K562 (cell line): ENCODE measurements around the gene MATN1. TPM values are rescaled to one million over a fixed set of nuclear protein-coding genes. Genes with fewer than 3 reads are reported as not detected.

Experiments
- BACH1 ChIP-seq: fragments of 200-800 bp; sonication (Bioruptor generic); IDR thresholded peaks from 2 replicates; pipeline ENCODE4 v1.6.1; 2016; ENCODE audit warnings: missing genetic modification characterization, missing compliant biosample characterization
- BRD9 ChIP-seq: fragments of 450-650 bp; IDR thresholded peaks from 2 replicates; pipeline ENCODE4 v1.6.1; 2018; ENCODE audit warnings: low read depth; ENCODE audit not compliant: partially characterized antibody
- CTBP1 ChIP-seq: fragments of 450-650 bp; IDR thresholded peaks from 2 replicates; pipeline ENCODE4 v1.6.1; 2016; ENCODE audit warnings: borderline replicate concordance
- ETV1 ChIP-seq: fragments of 450-650 bp; conservative IDR thresholded peaks from 2 replicates; pipeline ENCODE4 v1.6.1; 2016; ENCODE audit warnings: missing genetic modification characterization, control low read depth, low read depth, missing compliant biosample characterization
- GATAD2B ChIP-seq: fragments of 450-650 bp; IDR thresholded peaks from 2 replicates; pipeline ENCODE4 v1.6.1; 2017; ENCODE audit warnings: mild to moderate bottlenecking, borderline replicate concordance
- HNRNPL ChIP-seq: fragments of 200-400 bp; formaldehyde crosslinking; IDR thresholded peaks from 2 replicates; pipeline ENCODE4 v1.6.1; 2017; ENCODE audit warnings: low read depth, mild to moderate bottlenecking, low read length
- MAZ ChIP-seq, 2 experiments: fragments of 450-650 bp in 1 of 2; sonication (generic) in 1 of 2; formaldehyde crosslinking; IDR thresholded peaks in 1 of 2; conservative IDR thresholded peaks in 1 of 2; 2 replicates each; pipeline versions ENCODE4 v1.4.0 to v1.5.0; 2020; ENCODE audit warnings: mild to moderate bottlenecking in 1 of 2, missing genetic modification reagents in 1 of 2
- MED1 ChIP-seq: sonication (generic); formaldehyde crosslinking; IDR thresholded peaks from 2 replicates; pipeline ENCODE4 v1.8.1; 2023; ENCODE audit warnings: missing genetic modification reagents, borderline replicate concordance
- MYNN ChIP-seq, 2 experiments: sonication (generic); formaldehyde crosslinking in 1 of 2; IDR thresholded peaks; 2 replicates each; pipeline versions ENCODE4 v1.5.0 to v1.6.1; 2016 to 2020; ENCODE audit warnings: antibody characterized with exemption in 1 of 2, missing genetic modification reagents in 1 of 2
- NEUROD1 ChIP-seq: fragments of 150-350 bp; IDR thresholded peaks from 2 replicates; pipeline ENCODE4 v1.6.1; 2014; ENCODE audit warnings: borderline replicate concordance, low read length, low read depth; ENCODE audit not compliant: partially characterized antibody
- POLR2A ChIP-seq: fragments of 450-650 bp; conservative IDR thresholded peaks from 2 replicates; pipeline ENCODE4 v1.6.1; 2016
- RBBP5 ChIP-seq: fragments of 200-600 bp; sonication (generic); IDR thresholded peaks from 2 replicates; pipeline ENCODE4 v1.6.1; 2012; ENCODE audit warnings: borderline replicate concordance, mild to moderate bottlenecking, low read length, control low read depth, inconsistent platforms; ENCODE audit not compliant: insufficient read depth, poor library complexity, severe bottlenecking
- RCOR1 ChIP-seq, 2 experiments: IDR thresholded peaks; 2 replicates each; pipeline ENCODE4 v1.6.1; 2012; ENCODE audit warnings: low read depth in 2 of 2, low read length in 2 of 2, borderline replicate concordance in 1 of 2, improper control_type of control experiment in 1 of 2
- ZNF143 ChIP-seq: sonication (generic); formaldehyde crosslinking; IDR thresholded peaks from 2 replicates; pipeline ENCODE4 v1.9.0; 2022; ENCODE audit warnings: mild to moderate bottlenecking, missing genetic modification reagents
- ZNF232 ChIP-seq: sonication (generic); formaldehyde crosslinking; IDR thresholded peaks from 2 replicates; pipeline ENCODE4 v1.8.0; 2022; ENCODE audit warnings: mild to moderate bottlenecking, missing genetic modification reagents
- ZNF507 ChIP-seq: conservative IDR thresholded peaks from 2 replicates; pipeline ENCODE4 v1.6.1; 2017; ENCODE audit warnings: missing genetic modification characterization, missing compliant biosample characterization
- ZNF584 ChIP-seq: fragments of 200-800 bp; sonication (Bioruptor generic); IDR thresholded peaks from 2 replicates; pipeline ENCODE4 v1.6.1; 2016; ENCODE audit warnings: low read depth, mild to moderate bottlenecking, missing genetic modification characterization, missing compliant biosample characterization
- polyA plus RNA-seq, 8 experiments: library from polyadenylated mRNA; depleted of rRNA in 4 of 8; stranded (reverse) in 5 of 8; unstranded in 3 of 8; fragments of >200 nt; fragmentation: Nextera tagmentation in 2 of 8; fragmentation: Illumina TruSeq in 1 of 8; extraction: Ambion mirVana in 2 of 8; extraction: Trizol in 1 of 8; gene quantifications; 2 replicates each; pipeline versions ENCODE4 v1.2.1 to v1.2.3, GENCODE V29; 2011 to 2014; ENCODE audit warnings: inconsistent platforms in 1 of 8, missing spikeins in 1 of 8
- total RNA-seq, 7 experiments: library from RNA; depleted of rRNA in 6 of 7; stranded (reverse); fragments of >200 nt in 6 of 7; fragmentation: Illumina TruSeq in 2 of 7; extraction: Trizol in 2 of 7; gene quantifications; 2 replicates each; pipeline versions ENCODE4 v1.2.1 to v1.2.3, GENCODE V29; 2011 to 2021; ENCODE audit warnings: low replicate concordance in 1 of 7
- TF ChIP-seq, protein P1 (sequence below): fragments of 450-650 bp; IDR thresholded peaks from one replicate; pipeline ENCODE4 v1.6.1; 2018; ENCODE audit warnings: mild to moderate bottlenecking, moderate library complexity; ENCODE audit not compliant: partially characterized antibody
- TF ChIP-seq, protein P2 (sequence below): sonication (generic); formaldehyde crosslinking; IDR thresholded peaks from 2 replicates; pipeline ENCODE4 v1.8.0; 2023; ENCODE audit warnings: mild to moderate bottlenecking, missing genetic modification reagents
- TF ChIP-seq, protein P3 (sequence below): sonication (generic); formaldehyde crosslinking; IDR thresholded peaks from 2 replicates; pipeline ENCODE4 v1.8.1; 2023; ENCODE audit warnings: mild to moderate bottlenecking, missing genetic modification reagents

The MATN1 gene
- total and polyA plus RNA-seq, 9 of the 15 experiments (the other 6 are each of a cell fraction or from before 2014, with no cell fraction given) = 0.10 to 2.3 (median 1.2) TPM

- TF ChIP-seq RBBP5 = peak; percentile 7
- TF ChIP-seq HNRNPL = no peak
- 0 out of 2 replicates have a peak, but pooled peaks have one; percentile 10 for TF ChIP-seq ETV1 (tag)
- no peak for TF ChIP-seq ZNF507 (tag)
- TF ChIP-seq, protein P1, sequence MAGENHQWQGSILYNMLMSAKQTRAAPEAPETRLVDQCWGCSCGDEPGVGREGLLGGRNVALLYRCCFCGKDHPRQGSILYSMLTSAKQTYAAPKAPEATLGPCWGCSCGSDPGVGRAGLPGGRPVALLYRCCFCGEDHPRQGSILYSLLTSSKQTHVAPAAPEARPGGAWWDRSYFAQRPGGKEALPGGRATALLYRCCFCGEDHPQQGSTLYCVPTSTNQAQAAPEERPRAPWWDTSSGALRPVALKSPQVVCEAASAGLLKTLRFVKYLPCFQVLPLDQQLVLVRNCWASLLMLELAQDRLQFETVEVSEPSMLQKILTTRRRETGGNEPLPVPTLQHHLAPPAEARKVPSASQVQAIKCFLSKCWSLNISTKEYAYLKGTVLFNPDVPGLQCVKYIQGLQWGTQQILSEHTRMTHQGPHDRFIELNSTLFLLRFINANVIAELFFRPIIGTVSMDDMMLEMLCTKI = no peak
- TF ChIP-seq NEUROD1 = peak; percentile 57
- peak in 1 of 2 experiments; percentile 59; a peak in 1 of 4 replicates for TF ChIP-seq MAZ (CRISPR knock-in tag; conservative IDR thresholded peaks at IDR 0.05 in 1 of 2, IDR thresholded peaks at IDR 0.05 in 1 of 2)
- 0 out of 2 replicates have a peak, but pooled peaks have one; percentile 1 for TF ChIP-seq ZNF232 (CRISPR knock-in tag)
- TF ChIP-seq, protein P2, sequence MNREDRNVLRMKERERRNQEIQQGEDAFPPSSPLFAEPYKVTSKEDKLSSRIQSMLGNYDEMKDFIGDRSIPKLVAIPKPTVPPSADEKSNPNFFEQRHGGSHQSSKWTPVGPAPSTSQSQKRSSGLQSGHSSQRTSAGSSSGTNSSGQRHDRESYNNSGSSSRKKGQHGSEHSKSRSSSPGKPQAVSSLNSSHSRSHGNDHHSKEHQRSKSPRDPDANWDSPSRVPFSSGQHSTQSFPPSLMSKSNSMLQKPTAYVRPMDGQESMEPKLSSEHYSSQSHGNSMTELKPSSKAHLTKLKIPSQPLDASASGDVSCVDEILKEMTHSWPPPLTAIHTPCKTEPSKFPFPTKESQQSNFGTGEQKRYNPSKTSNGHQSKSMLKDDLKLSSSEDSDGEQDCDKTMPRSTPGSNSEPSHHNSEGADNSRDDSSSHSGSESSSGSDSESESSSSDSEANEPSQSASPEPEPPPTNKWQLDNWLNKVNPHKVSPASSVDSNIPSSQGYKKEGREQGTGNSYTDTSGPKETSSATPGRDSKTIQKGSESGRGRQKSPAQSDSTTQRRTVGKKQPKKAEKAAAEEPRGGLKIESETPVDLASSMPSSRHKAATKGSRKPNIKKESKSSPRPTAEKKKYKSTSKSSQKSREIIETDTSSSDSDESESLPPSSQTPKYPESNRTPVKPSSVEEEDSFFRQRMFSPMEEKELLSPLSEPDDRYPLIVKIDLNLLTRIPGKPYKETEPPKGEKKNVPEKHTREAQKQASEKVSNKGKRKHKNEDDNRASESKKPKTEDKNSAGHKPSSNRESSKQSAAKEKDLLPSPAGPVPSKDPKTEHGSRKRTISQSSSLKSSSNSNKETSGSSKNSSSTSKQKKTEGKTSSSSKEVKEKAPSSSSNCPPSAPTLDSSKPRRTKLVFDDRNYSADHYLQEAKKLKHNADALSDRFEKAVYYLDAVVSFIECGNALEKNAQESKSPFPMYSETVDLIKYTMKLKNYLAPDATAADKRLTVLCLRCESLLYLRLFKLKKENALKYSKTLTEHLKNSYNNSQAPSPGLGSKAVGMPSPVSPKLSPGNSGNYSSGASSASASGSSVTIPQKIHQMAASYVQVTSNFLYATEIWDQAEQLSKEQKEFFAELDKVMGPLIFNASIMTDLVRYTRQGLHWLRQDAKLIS (CRISPR knock-in tag) = 0 out of 2 replicates have a peak, but pooled peaks have one; percentile 11
- TF ChIP-seq GATAD2B = peak; percentile 80
- TF ChIP-seq RCOR1 (IDR thresholded peaks at IDR 0.05; ENCODE audit: borderline replicate concordance in 1 of 2, low read depth in 2 of 2, low read length in 2 of 2) = peak in 1 of 2 experiments; percentile 65; a peak in 2 of 4 replicates
- TF ChIP-seq MYNN (IDR thresholded peaks at IDR 0.05) = peak; percentile 14; the same call in 1 of the 2 replicates
- no peak for TF ChIP-seq MYNN (CRISPR knock-in tag; IDR thresholded peaks at IDR 0.05)
- TF ChIP-seq ZNF584 (CRISPR knock-in tag) = no peak
- no peak for TF ChIP-seq POLR2A
- TF ChIP-seq BRD9 = peak; percentile 66
- TF ChIP-seq BACH1 (tag) = peak; percentile 73; the same call in 1 of the 2 replicates
- TF ChIP-seq, protein P3, sequence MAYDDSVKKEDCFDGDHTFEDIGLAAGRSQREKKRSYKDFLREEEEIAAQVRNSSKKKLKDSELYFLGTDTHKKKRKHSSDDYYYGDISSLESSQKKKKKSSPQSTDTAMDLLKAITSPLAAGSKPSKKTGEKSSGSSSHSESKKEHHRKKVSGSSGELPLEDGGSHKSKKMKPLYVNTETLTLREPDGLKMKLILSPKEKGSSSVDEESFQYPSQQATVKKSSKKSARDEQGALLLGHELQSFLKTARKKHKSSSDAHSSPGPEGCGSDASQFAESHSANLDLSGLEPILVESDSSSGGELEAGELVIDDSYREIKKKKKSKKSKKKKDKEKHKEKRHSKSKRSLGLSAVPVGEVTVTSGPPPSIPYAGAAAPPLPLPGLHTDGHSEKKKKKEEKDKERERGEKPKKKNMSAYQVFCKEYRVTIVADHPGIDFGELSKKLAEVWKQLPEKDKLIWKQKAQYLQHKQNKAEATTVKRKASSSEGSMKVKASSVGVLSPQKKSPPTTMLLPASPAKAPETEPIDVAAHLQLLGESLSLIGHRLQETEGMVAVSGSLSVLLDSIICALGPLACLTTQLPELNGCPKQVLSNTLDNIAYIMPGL (CRISPR knock-in tag) = no peak
- TF ChIP-seq ZNF143 (CRISPR knock-in tag) = 0 out of 2 replicates have a peak, but pooled peaks have one; percentile 28
- TF ChIP-seq CTBP1 = peak; percentile 69
- TF ChIP-seq MED1 (CRISPR knock-in tag) = no peak; the same call in 1 of the 2 replicates
These were observed 3.7 kb downstream of the MATN1 start (continued) for GRCh38 chr1:30719406-30720270.
